Spinal cord (tissue), 10 donors: Measurements from ENCODE around the gene NDUFAF4. TPM values are rescaled to one million over a fixed set of nuclear protein-coding genes. Genes with fewer than 3 reads are reported as not detected.

Experiments used
- DNase-seq, 6 donors: peaks; one replicate each; pipeline versions ENCODE4 v3.0.0 to v3.0.0-alpha.2; 2013 to 2015; ENCODE audit warnings: low spot score in 6 of 6, low read depth in 4 of 6
- H3K27ac ChIP-seq: one replicate; pipeline ENCODE4 v1.5.1; 2013; ENCODE audit warnings: low read depth, low read length, control low read depth
- H3K27me3 ChIP-seq: one replicate; pipeline ENCODE4 v1.6.1; 2013; ENCODE audit warnings: low read length; ENCODE audit not compliant: control insufficient read depth, insufficient read depth
- H3K36me3 ChIP-seq: one replicate; pipeline ENCODE4 v1.6.1; 2013; ENCODE audit warnings: low read length; ENCODE audit not compliant: control insufficient read depth, insufficient read depth
- H3K4me1 ChIP-seq: one replicate; pipeline ENCODE4 v1.6.1; 2013; ENCODE audit warnings: low read length; ENCODE audit not compliant: control insufficient read depth, insufficient read depth
- H3K4me3 ChIP-seq: one replicate; pipeline ENCODE4 v1.5.1; 2013; ENCODE audit warnings: low read depth, low read length, control low read depth
- H3K9me3 ChIP-seq: one replicate; pipeline ENCODE4 v1.6.1; 2013; ENCODE audit warnings: low read length; ENCODE audit not compliant: control insufficient read depth, insufficient read depth
- WGBS: methylation state at CpG from one replicate; pipeline ENCODE4 v1.1.5; 2013; ENCODE audit warnings: missing lambda C conversion rate; ENCODE audit not compliant: insufficient coverage; 5-methylcytosine and 5-hydroxymethylcytosine counted together
- polyA plus RNA-seq, 2 donors: library from polyadenylated mRNA; unstranded; fragments of 120-200 nt; gene quantifications; one replicate each; pipeline ENCODE4 v1.2.1, GENCODE V29; 2013; ENCODE audit not compliant: insufficient read length in 2 of 2
- total RNA-seq, 2 donors: library from RNA; depleted of rRNA in 1 of 2; stranded (reverse); fragments of 120-200 nt in 1 of 2; fragments of >200 nt in 1 of 2; gene quantifications; one replicate each; pipeline versions ENCODE4 v1.2.3 to v1.2.4, GENCODE V29; 2013 to 2014
- donor health status: healthy.

The NDUFAF4 gene
- total and polyA plus RNA-seq, 4 donors, result 22.1 to 53.1 (median 38.7) TPM

GRCh38 chr6:96878143-96878542 is 19.5 kb downstream of the NDUFAF4 start:
- Histone ChIP-seq H3K27me3 (no peaks in the 10 kb centered on the region), H3K4me3 (no peak overlapping the region), H3K9me3 (no peaks in the 10 kb centered on the region), H3K36me3 (no peaks in the 10 kb centered on the region), H3K4me1 (no peaks in the 10 kb centered on the region), H3K27ac (no peak overlapping the region)
- DNase-seq, result no peak

GRCh38 chr6:96876886-96877545 is 20.7 kb downstream of the NDUFAF4 start:
- H3K27ac ChIP-seq, result no peak overlapping the region

GRCh38 chr6:96872976-96873375 is 24.7 kb downstream of the NDUFAF4 start:
- Histone ChIP-seq H3K9me3 (no peaks in the 10 kb centered on the region), H3K4me1 (no peaks in the 10 kb centered on the region), H3K27me3 (no peaks in the 10 kb centered on the region), H3K27ac (no peak overlapping the region), H3K4me3 (no peak overlapping the region), H3K36me3 (no peaks in the 10 kb centered on the region)
- DNase-seq, result peak in 1 of 6 donors; percentile 36
- WGBS, result no CpG with 5 or more reads among the region's 1 CpG

More at GRCh38 chr6:96876886-96877545, 20.7 kb downstream of the NDUFAF4 start:
- Histone ChIP-seq H3K4me1 (no peaks in the 10 kb centered on the region), H3K9me3 (no peaks in the 10 kb centered on the region), H3K36me3 (no peaks in the 10 kb centered on the region), H3K4me3 (no peak overlapping the region), H3K27me3 (no peaks in the 10 kb centered on the region)
- peak in 1 of 6 donors; percentile 85 for DNase-seq
- 94% methylated on average over 3 of the region's 9 CpGs for WGBS

- no peaks in the 10 kb centered on the region for H3K27me3 ChIP-seq
- no peaks in the 10 kb centered on the region for H3K4me1 ChIP-seq
- H3K27ac ChIP-seq, result no peak overlapping the region
- no peaks in the 10 kb centered on the region for H3K9me3 ChIP-seq
- no peak for DNase-seq
- WGBS, result 67% methylated on average over 1 of the region's 3 CpGs
- H3K36me3 ChIP-seq, result no peaks in the 10 kb centered on the region
- H3K4me3 ChIP-seq, result no peak overlapping the region
Observed at GRCh38 chr6:96865055-96865405, 32.7 kb downstream of the NDUFAF4 start.

GRCh38 chr6:96864216-96865054 is 33.3 kb downstream of the NDUFAF4 start:
- DNase-seq, result peak in 1 of 6 donors; percentile 56

GRCh38 chr6:96862560-96862959 is 35.1 kb downstream of the NDUFAF4 start:
- no peaks in the 10 kb centered on the region for H3K9me3 ChIP-seq
- H3K27me3 ChIP-seq, result no peaks in the 10 kb centered on the region
- H3K4me1 ChIP-seq, result no peaks in the 10 kb centered on the region
- no peaks in the 10 kb centered on the region for H3K36me3 ChIP-seq
- no peak overlapping the region for H3K27ac ChIP-seq
- WGBS, result no CpG with 5 or more reads among the region's 1 CpG
- DNase-seq, result no peak
- no peak overlapping the region for H3K4me3 ChIP-seq

More at GRCh38 chr6:96864216-96865054, 33.3 kb downstream of the NDUFAF4 start:
- H3K9me3 ChIP-seq, result no peaks in the 10 kb centered on the region
- no peaks in the 10 kb centered on the region for H3K36me3 ChIP-seq
- no peak overlapping the region for H3K4me3 ChIP-seq
- no peak overlapping the region for H3K27ac ChIP-seq
- H3K4me1 ChIP-seq, result no peaks in the 10 kb centered on the region
- no CpG with 5 or more reads among the region's 3 CpGs for WGBS
- H3K27me3 ChIP-seq, result no peaks in the 10 kb centered on the region

- H3K27ac ChIP-seq, result no peak overlapping the region
- H3K27me3 ChIP-seq, result no peaks in the 10 kb centered on the region
- no peaks in the 10 kb centered on the region for H3K9me3 ChIP-seq
- no peaks in the 10 kb centered on the region for H3K4me1 ChIP-seq
- no peaks in the 10 kb centered on the region for H3K36me3 ChIP-seq
- no peak overlapping the region for H3K4me3 ChIP-seq
- DNase-seq, result no peak
Observed at GRCh38 chr6:96861588-96861987, 36.1 kb downstream of the NDUFAF4 start.

- Histone ChIP-seq H3K27ac (no peak overlapping the region), H3K4me1 (no peaks in the 10 kb centered on the region), H3K27me3 (no peaks in the 10 kb centered on the region), H3K4me3 (no peak overlapping the region), H3K36me3 (no peaks in the 10 kb centered on the region), H3K9me3 (no peaks in the 10 kb centered on the region)
- DNase-seq, result peak in 1 of 6 donors; percentile 20
- 71% methylated on average over 1 of the region's 1 CpG for WGBS
Observed at GRCh38 chr6:96856856-96857255, 40.8 kb downstream of the NDUFAF4 start.

GRCh38 chr6:96853083-96853482 is 44.6 kb downstream of the NDUFAF4 start:
- no peak overlapping the region for H3K27ac ChIP-seq
- WGBS, result no CpG with 5 or more reads among the region's 2 CpGs
- H3K4me3 ChIP-seq, result no peak overlapping the region

GRCh38 chr6:96852605-96853004 is 45.1 kb downstream of the NDUFAF4 start:
- Histone ChIP-seq H3K4me3 (no peak overlapping the region), H3K27me3 (no peaks in the 10 kb centered on the region), H3K9me3 (peaks cover 5% of the 10 kb centered on the region), H3K27ac (no peak overlapping the region), H3K36me3 (no peaks in the 10 kb centered on the region), H3K4me1 (no peaks in the 10 kb centered on the region)
- WGBS, result 100% methylated on average over 2 of the region's 3 CpGs
- DNase-seq, result no peak

More at GRCh38 chr6:96853083-96853482, 44.6 kb downstream of the NDUFAF4 start:
- DNase-seq, result no peak
- Histone ChIP-seq H3K27me3 (no peaks in the 10 kb centered on the region), H3K36me3 (no peaks in the 10 kb centered on the region), H3K4me1 (no peaks in the 10 kb centered on the region), H3K9me3 (peaks cover 3% of the 10 kb centered on the region)
